ENCODE measurements around the gene DYNLL2. TPM values are rescaled to one million over a fixed set of nuclear protein-coding genes. Genes with fewer than 3 reads are reported as not detected.

Gene DYNLL2
- total RNA-seq, 1 donor from 2014 or later = 46.8 TPM

DNA sequence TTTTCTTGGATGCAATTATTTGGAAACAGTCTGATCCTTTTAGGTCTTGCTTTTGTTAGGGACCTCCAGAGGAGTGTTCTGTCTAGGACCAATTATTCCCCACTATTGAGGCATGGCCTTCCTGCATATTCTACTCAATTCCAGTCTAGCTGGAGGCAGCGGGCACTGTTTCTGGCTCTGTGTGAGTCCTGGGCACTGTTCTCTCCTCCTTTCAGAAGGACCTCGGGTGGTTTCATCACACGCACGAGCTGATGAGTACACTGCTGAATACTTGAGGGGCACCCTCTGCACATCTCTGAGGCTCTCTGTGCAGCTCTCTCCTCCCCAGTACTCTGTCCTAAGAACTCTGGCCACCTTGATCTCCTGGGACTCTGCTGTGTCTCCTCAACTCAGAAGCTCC, 30.7 kb downstream of the DYNLL2 start:
- DNase-seq (ENCODE audit: low spot score) = no peak
- Histone ChIP-seq H3K79me2 (ENCODE audit: low read depth) (no peaks in the 10 kb centered on the region), H3K4me1 (no peaks in the 10 kb centered on the region), H3K27ac (no peak overlapping the region), H3K36me3 (no peaks in the 10 kb centered on the region), H3K4me2 (no peak overlapping the region), H3K27me3 (peaks cover 56% of the 10 kb centered on the region), H2AFZ (replicated peaks) (no peak overlapping the region), H4K20me1 (ENCODE audit: low read depth) (no peaks in the 10 kb centered on the region), H3K9ac (no peak overlapping the region), H3K4me3 (no peak overlapping the region), H3K9me3 (ENCODE audit: low read depth) (no peaks in the 10 kb centered on the region), H3F3A (ENCODE audit: low read depth) (peaks cover 6% of the 10 kb centered on the region)
- Mint-ChIP-seq H3K9me3 (no peaks in the 10 kb centered on the region), H3K27me3 (ENCODE audit: insufficient read depth, low read depth) (peaks cover 9% of the 10 kb centered on the region), H3K4me3 (no peak overlapping the region), H3K27ac (no peak overlapping the region), H3K36me3 (no peaks in the 10 kb centered on the region), H3K4me1 (peaks cover 3% of the 10 kb centered on the region)
- TF ChIP-seq EZH2 (IDR thresholded peaks at IDR 0.05) (no peak), EZH2phosphoT487 (IDR thresholded peaks at IDR 0.05) (no peak)
- TF ChIP-seq, protein P1, sequence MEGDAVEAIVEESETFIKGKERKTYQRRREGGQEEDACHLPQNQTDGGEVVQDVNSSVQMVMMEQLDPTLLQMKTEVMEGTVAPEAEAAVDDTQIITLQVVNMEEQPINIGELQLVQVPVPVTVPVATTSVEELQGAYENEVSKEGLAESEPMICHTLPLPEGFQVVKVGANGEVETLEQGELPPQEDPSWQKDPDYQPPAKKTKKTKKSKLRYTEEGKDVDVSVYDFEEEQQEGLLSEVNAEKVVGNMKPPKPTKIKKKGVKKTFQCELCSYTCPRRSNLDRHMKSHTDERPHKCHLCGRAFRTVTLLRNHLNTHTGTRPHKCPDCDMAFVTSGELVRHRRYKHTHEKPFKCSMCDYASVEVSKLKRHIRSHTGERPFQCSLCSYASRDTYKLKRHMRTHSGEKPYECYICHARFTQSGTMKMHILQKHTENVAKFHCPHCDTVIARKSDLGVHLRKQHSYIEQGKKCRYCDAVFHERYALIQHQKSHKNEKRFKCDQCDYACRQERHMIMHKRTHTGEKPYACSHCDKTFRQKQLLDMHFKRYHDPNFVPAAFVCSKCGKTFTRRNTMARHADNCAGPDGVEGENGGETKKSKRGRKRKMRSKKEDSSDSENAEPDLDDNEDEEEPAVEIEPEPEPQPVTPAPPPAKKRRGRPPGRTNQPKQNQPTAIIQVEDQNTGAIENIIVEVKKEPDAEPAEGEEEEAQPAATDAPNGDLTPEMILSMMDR (IDR thresholded peaks at IDR 0.05) = no peak

DNA sequence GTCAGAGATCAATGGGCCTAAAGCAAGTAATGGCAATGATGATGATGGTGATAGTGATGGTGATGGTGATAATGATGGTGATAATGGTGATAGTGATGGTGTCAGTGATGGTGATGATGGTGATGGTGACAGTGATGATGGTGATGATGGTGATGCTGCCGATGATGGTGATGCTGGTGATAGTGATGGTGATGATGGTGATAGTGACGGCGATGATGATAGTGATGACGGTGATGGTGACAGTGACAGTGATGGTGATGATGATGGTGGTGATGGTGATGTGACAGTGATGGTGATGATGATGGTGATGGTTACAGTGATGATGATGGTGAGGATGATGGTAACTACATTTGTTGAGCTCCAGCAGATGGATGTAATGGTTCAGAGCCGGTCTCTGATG, 34.2 kb downstream of the DYNLL2 start:
- no peak for TF ChIP-seq EZH2 (IDR thresholded peaks at IDR 0.05)
- TF ChIP-seq EZH2phosphoT487 (IDR thresholded peaks at IDR 0.05) = no peak
- TF ChIP-seq, protein P1 (IDR thresholded peaks at IDR 0.05) = no peak
- Histone ChIP-seq H2AFZ (replicated peaks) (no peak overlapping the region), H3K27ac (no peak overlapping the region), H4K20me1 (ENCODE audit: low read depth) (peaks cover 4% of the 10 kb centered on the region), H3K9me3 (ENCODE audit: low read depth) (no peaks in the 10 kb centered on the region), H3K9ac (no peak overlapping the region), H3K4me3 (no peak overlapping the region), H3K36me3 (no peaks in the 10 kb centered on the region), H3K4me2 (no peak overlapping the region), H3K27me3 (peaks cover 68% of the 10 kb centered on the region), H3K79me2 (ENCODE audit: low read depth) (no peaks in the 10 kb centered on the region), H3K4me1 (no peaks in the 10 kb centered on the region), H3F3A (ENCODE audit: low read depth) (no peaks in the 10 kb centered on the region)
- no peak overlapping the region for H3K27ac Mint-ChIP-seq
- DNase-seq (ENCODE audit: low spot score) = no peak
- no peaks in the 10 kb centered on the region for H3K36me3 Mint-ChIP-seq
- no peaks in the 10 kb centered on the region for H3K9me3 Mint-ChIP-seq
- peaks cover 12% of the 10 kb centered on the region for H3K27me3 Mint-ChIP-seq (ENCODE audit: insufficient read depth, low read depth)
- H3K4me3 Mint-ChIP-seq = no peak overlapping the region
- peaks cover 3% of the 10 kb centered on the region for H3K4me1 Mint-ChIP-seq

DNA sequence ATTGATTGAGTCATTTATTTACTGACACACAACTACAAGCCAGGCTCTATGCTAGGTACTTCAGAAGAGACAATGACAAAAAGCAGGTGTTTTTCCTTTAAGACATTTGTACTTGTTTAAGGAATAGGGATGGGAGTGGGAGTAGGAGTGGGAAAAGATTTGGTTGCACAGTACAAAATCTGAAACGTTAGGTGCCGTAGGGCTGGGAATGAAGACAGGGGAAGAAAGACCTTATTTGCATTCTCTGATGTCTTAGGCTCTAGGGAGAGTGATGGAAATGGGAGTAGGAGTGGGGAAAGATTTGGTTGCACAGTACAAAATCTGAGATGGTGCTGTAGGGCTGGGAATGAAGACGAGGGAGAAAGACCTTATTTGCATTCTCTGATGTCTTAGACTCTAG, 36.3 kb downstream of the DYNLL2 start:
- H3K27me3 Mint-ChIP-seq (ENCODE audit: insufficient read depth, low read depth) = peaks cover 9% of the 10 kb centered on the region
- H3K79me2 ChIP-seq (ENCODE audit: low read depth) = no peaks in the 10 kb centered on the region
- H3K4me3 ChIP-seq = no peak overlapping the region
- H3K4me1 Mint-ChIP-seq = no peaks in the 10 kb centered on the region
- no peak overlapping the region for H3K27ac ChIP-seq
- no peaks in the 10 kb centered on the region for H3K36me3 Mint-ChIP-seq
- peaks cover 4% of the 10 kb centered on the region for H4K20me1 ChIP-seq (ENCODE audit: low read depth)
- no peak for TF ChIP-seq EZH2phosphoT487 (IDR thresholded peaks at IDR 0.05)
- TF ChIP-seq, protein P1 (IDR thresholded peaks at IDR 0.05) = no peak
- no peak for TF ChIP-seq EZH2 (IDR thresholded peaks at IDR 0.05)
- H3K36me3 ChIP-seq = no peaks in the 10 kb centered on the region
- no peak overlapping the region for H3K27ac Mint-ChIP-seq
- DNase-seq (ENCODE audit: low spot score) = no peak
- H3K4me1 ChIP-seq = no peaks in the 10 kb centered on the region
- H3K27me3 ChIP-seq = peaks cover 54% of the 10 kb centered on the region
- H3K9me3 Mint-ChIP-seq = no peaks in the 10 kb centered on the region
- no peak overlapping the region for H3K4me2 ChIP-seq
- no peak overlapping the region for H3K9ac ChIP-seq
- no peak overlapping the region for H3K4me3 Mint-ChIP-seq
- no peaks in the 10 kb centered on the region for H3F3A ChIP-seq (ENCODE audit: low read depth)
- no peak overlapping the region for H2AFZ ChIP-seq (replicated peaks)
- no peaks in the 10 kb centered on the region for H3K9me3 ChIP-seq (ENCODE audit: low read depth)
